ENCODE data around the gene RNF148. TPM values are rescaled to one million over a fixed set of nuclear protein-coding genes. Genes with fewer than 3 reads are reported as not detected.

The RNF148 gene, protein sequence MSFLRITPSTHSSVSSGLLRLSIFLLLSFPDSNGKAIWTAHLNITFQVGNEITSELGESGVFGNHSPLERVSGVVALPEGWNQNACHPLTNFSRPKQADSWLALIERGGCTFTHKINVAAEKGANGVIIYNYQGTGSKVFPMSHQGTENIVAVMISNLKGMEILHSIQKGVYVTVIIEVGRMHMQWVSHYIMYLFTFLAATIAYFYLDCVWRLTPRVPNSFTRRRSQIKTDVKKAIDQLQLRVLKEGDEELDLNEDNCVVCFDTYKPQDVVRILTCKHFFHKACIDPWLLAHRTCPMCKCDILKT
- polyA plus RNA-seq (ENCODE audit: low read depth in 6 of 6) = not detected

DNA sequence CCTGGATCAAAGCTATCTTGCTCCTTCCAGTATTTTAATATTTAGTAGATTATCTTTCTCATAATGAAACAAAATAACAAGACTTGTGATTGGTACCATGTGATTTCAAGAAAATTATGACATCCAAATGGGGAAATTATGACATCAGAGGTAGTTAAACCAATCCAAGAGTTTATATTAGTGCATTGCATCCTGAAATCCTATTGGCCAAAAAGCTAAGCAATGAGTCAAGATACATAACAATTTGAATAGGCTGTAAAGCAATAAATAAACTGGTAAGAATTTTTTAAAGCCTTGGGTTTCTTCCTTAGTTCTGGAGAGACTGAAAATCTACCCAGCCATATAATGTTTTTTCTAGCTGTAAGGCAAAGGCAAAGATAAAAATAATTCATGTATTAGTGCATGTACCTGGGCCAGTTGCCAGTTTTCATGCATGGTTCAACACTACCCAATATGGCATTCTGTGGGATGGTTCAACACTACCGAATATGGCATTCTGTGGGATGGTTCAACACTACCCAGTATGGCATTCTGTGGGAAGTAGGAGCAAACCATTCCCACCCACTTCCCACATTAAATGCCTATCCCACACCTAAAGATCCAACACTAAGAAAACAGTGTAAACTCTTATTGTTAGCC, at the start of gene RNF148:
TSS of gene RNF148 (minus strand) at position 51 of the 639 bp plus-strand sequence. CDS start 172 bp downstream, outside the sequence.
- H3K4me3 Mint-ChIP-seq = no peak within 1 kb of the TSS
- H3K27ac Mint-ChIP-seq = no peak within 1 kb of the TSS
- H3K4me1 Mint-ChIP-seq = no peaks in the 10 kb centered on the region
- DNase-seq = no peak
- H3K27me3 Mint-ChIP-seq = no peaks in the 10 kb centered on the region
- ATAC-seq (ENCODE audit: low read depth in 2 of 2) = no peak
- peaks cover 0 to 10% (median 6%) of the 10 kb centered on the region in 7 donors for H3K9me3 Mint-ChIP-seq
- no peaks in the 10 kb centered on the region for H3K36me3 Mint-ChIP-seq

DNA sequence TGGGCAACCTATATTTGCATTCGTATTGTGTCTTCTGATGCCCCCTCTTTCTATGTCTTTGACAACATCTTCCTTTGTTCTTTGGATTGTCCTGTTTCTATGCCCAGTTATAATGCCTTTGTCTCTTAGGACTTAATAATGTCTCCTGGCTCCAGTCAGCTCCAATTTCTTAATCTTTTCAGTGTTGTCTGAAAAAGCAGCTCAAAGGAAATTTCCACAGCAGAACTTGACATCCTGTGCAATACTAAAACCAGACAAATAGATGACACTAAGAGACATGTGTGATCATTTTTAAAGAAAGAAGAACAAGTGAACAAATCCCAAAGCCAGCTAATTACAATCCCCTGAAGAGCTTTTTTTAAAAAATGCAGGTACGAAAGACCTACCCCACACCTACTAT, 47.7 kb upstream of the RNF148 start:
- Mint-ChIP-seq H3K27ac (no peak overlapping the region), H3K4me3 (no peak overlapping the region), H3K36me3 (no peaks in the 10 kb centered on the region), H3K9me3 (peaks cover 0 to 5% (median 0%) of the 10 kb centered on the region in 7 donors), H3K4me1 (no peaks in the 10 kb centered on the region), H3K27me3 (no peaks in the 10 kb centered on the region)
- ATAC-seq (ENCODE audit: low read depth in 2 of 2) = no peak
- no peak for DNase-seq

DNA sequence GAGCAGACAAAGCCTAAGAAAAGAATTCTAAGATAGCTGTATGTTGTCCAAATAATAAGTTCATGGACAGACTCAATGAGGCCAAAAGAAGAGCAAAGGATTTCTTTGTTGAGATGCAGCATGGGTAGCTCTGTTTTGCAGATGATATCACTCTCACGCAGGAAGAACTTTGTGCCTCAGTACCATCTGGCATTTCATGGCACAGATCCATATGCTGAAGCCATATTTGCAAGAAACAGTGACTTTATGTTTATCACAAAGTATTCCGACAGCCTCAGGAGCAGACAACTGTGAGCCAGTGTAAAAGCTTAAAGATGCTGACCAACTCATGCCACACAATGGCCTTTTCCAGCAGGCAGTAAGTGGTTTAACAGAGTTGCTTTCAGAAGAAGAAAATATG, 45.5 kb upstream of the RNF148 start:
- DNase-seq (no peak), ATAC-seq (ENCODE audit: low read depth in 2 of 2) (no peak)
- Mint-ChIP-seq H3K4me3 (no peak overlapping the region), H3K4me1 (no peaks in the 10 kb centered on the region), H3K36me3 (no peaks in the 10 kb centered on the region), H3K9me3 (peaks cover 0 to 5% (median 0%) of the 10 kb centered on the region in 7 donors), H3K27ac (no peak overlapping the region), H3K27me3 (no peaks in the 10 kb centered on the region)

DNA sequence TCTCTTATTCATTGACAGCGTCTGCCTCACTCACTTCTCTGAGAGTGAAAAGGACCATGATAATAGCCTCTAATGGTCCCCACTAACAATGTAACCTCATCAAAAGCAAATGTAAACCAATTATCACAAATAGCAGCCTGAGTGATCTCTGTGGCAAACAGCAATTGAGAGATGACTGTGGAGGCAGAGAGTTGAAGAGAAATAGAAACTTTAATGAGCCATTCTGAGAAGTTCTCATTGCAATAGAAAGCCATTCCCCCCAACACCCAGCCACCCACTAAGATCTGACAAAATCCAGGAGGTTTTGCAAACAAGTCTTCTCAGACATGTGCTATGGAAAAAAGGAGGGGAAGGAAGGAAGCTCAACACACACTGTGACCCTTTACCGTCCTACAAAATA, 44.2 kb upstream of the RNF148 start:
- Mint-ChIP-seq H3K4me3 (no peak overlapping the region), H3K27me3 (no peaks in the 10 kb centered on the region), H3K27ac (no peak overlapping the region), H3K36me3 (no peaks in the 10 kb centered on the region), H3K9me3 (peaks cover 0 to 5% (median 0%) of the 10 kb centered on the region in 7 donors), H3K4me1 (no peaks in the 10 kb centered on the region)
- no peak for DNase-seq
- no peak for ATAC-seq (ENCODE audit: low read depth in 2 of 2)

DNA sequence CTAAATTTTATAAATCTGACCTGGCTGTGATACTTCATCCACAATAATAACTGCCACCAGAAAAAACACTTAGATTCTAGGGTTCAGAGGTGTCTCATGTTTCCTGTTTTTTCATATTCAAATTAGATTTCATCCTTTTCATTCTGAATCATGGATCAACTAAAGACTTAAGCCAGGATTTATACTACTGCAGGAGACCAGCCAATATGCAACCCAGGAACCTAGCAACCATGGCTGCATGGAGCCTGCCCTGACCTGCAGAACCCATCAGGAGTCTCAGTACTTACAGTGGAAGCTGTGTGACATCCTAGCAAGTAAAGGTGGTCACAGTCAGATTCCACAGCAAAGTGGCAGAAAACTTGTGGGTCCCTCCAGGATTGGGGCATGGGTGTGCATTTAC, 40.5 kb upstream of the RNF148 start:
- H3K4me1 Mint-ChIP-seq = no peaks in the 10 kb centered on the region
- H3K4me3 Mint-ChIP-seq = no peak overlapping the region
- no peak overlapping the region for H3K27ac Mint-ChIP-seq
- H3K36me3 Mint-ChIP-seq = no peaks in the 10 kb centered on the region
- peaks cover 0 to 5% (median 0%) of the 10 kb centered on the region in 7 donors for H3K9me3 Mint-ChIP-seq
- no peak for DNase-seq
- ATAC-seq (ENCODE audit: low read depth in 2 of 2) = no peak
- H3K27me3 Mint-ChIP-seq = no peaks in the 10 kb centered on the region

DNA sequence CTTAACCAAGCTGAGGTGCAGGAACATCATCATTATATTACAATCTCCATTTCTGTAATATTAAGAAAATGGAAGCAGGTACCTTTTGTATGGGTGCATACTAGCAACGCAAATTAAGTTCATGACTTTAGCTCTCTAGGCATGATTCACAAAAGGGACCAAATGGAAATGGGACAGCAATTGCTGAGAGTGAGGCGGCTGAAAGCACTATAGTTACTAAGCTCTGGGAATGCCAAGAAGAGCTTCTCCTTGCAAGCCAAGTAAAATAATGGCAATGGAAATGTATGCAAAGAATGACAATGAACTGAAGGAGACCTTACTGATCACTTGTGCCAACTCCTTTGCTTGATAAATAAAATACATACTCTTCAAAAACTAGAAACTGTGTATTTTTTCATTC, 36.2 kb upstream of the RNF148 start:
- no peaks in the 10 kb centered on the region for H3K4me1 Mint-ChIP-seq
- no peak overlapping the region for H3K4me3 Mint-ChIP-seq
- DNase-seq = no peak
- H3K27me3 Mint-ChIP-seq = no peaks in the 10 kb centered on the region
- no peak overlapping the region for H3K27ac Mint-ChIP-seq
- no peak for ATAC-seq (ENCODE audit: low read depth in 2 of 2)
- peaks cover 0 to 13% (median 0%) of the 10 kb centered on the region in 7 donors for H3K9me3 Mint-ChIP-seq
- H3K36me3 Mint-ChIP-seq = no peaks in the 10 kb centered on the region

DNA sequence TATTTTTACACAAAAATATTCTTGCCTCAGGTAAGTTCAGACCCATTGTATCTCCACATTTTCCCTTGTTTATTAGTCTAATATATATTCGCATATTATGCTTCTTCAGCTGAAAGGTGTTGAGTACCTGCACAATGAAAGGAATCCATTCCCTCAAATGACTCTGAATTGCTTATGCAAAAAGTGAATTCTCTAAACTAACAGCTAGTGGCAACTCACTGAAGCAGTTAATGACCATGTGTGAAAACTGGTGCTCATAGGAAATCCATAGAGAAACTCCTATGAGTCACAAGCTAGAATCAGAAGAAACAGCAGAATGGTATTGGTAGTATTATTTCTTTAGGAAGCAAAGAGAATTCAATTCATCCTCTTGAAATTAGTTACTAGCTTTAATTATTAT, 33.5 kb upstream of the RNF148 start:
- Mint-ChIP-seq H3K4me1 (no peaks in the 10 kb centered on the region), H3K27me3 (no peaks in the 10 kb centered on the region), H3K27ac (no peak overlapping the region), H3K4me3 (no peak overlapping the region), H3K9me3 (peaks cover 0 to 13% (median 2%) of the 10 kb centered on the region in 7 donors), H3K36me3 (no peaks in the 10 kb centered on the region)
- no peak for ATAC-seq (ENCODE audit: low read depth in 2 of 2)
- no peak for DNase-seq

DNA sequence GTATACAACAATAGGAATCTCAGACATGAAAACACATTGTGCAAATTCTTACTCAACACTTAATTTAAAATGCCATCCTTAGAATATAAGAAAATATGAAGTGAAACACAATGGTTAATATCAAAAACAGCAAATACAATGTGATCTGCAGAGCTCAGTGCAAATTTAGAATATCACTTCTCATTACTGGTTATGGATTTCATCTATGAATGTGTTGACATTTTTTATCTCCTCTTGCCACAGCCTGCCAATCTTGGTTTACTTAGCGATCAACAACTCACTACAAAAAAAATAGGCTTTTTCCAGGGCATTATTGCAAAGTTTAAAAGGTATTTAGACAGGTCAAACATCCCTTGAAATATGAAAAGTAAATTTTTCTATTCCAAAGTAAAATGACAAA, 25.0 kb upstream of the RNF148 start:
- no peak for DNase-seq

DNA sequence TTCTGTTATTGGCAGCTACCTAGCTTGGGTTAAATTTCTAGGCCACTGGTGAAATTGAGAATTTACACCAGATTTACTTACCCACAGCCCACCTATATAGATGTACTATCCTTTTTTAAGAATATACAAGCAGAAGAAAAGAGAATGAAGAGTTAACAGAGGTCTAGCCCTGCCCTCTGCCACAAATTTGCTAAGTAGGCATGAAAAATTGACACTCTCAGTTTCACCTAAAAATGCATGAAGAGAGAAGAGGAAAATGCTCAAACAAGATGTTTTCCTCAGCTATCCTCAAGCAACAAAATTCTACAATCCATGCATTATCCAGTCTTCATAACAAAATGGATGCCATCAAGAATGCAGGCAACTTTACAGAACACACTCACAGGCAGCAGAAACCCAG, 24.6 kb upstream of the RNF148 start:
- no peak overlapping the region for H3K27ac Mint-ChIP-seq
- H3K4me1 Mint-ChIP-seq = no peaks in the 10 kb centered on the region
- ATAC-seq (ENCODE audit: low read depth in 2 of 2) (no peak), DNase-seq (no peak)
- no peak overlapping the region for H3K4me3 Mint-ChIP-seq
- no peaks in the 10 kb centered on the region for H3K36me3 Mint-ChIP-seq
- H3K27me3 Mint-ChIP-seq = no peaks in the 10 kb centered on the region
- H3K9me3 Mint-ChIP-seq = peaks cover 0 to 12% (median 5%) of the 10 kb centered on the region in 7 donors

More for the DNA sequence above, 25.0 kb upstream of the RNF148 start:
- no peak overlapping the region for H3K4me3 Mint-ChIP-seq
- ATAC-seq (ENCODE audit: low read depth in 2 of 2) = no peak
- no peaks in the 10 kb centered on the region for H3K27me3 Mint-ChIP-seq
- H3K36me3 Mint-ChIP-seq = no peaks in the 10 kb centered on the region
- H3K4me1 Mint-ChIP-seq = no peaks in the 10 kb centered on the region
- H3K27ac Mint-ChIP-seq = no peak overlapping the region
- H3K9me3 Mint-ChIP-seq = peaks cover 0 to 12% (median 5%) of the 10 kb centered on the region in 7 donors

DNA sequence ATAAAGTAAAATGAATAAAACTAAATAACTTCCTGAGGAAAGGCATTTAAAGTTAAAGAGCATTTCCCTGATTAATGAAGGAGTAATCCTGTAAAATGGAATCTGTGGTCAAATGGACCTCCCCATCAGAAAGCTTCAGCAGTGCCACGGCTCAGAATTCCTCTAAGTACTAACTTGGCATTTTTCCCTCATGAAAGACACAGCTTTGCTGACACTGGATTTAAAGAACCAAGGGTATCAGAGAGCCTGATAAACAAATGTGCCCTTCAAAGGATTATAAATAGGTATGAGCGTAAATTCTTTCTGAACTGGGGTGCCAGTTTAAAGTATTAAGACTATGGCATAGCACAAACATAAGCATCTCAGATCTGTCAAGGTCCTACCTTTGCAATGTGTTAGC, 24.2 kb upstream of the RNF148 start:
- ATAC-seq (ENCODE audit: low read depth in 2 of 2) (no peak), DNase-seq (no peak)
- H3K27me3 Mint-ChIP-seq = no peaks in the 10 kb centered on the region
- no peaks in the 10 kb centered on the region for H3K36me3 Mint-ChIP-seq
- H3K4me3 Mint-ChIP-seq = no peak overlapping the region
- no peaks in the 10 kb centered on the region for H3K4me1 Mint-ChIP-seq
- peaks cover 0 to 12% (median 5%) of the 10 kb centered on the region in 7 donors for H3K9me3 Mint-ChIP-seq
- no peak overlapping the region for H3K27ac Mint-ChIP-seq

DNA sequence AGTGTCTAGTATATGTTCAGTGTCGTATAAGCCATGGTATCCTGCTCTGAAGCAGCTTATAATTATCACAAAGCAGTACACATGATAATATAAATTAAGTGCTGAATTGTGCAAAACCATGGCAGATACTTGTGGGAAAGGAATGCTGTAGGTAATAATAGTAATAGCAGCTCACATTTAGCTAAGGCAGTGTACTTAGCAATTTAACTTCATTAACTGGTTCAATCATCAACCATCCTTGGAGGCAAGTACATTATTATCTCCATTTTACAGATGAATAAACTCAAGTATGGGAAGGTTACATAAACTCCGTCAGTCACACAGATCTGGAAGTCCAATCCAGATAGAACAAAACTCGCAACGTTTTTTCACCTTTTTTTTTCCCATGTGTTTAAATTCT, 21.6 kb upstream of the RNF148 start:
- peaks cover 0 to 27% (median 4%) of the 10 kb centered on the region in 7 donors for H3K9me3 Mint-ChIP-seq
- no peak overlapping the region for H3K4me3 Mint-ChIP-seq
- DNase-seq (no peak), ATAC-seq (ENCODE audit: low read depth in 2 of 2) (no peak)
- no peaks in the 10 kb centered on the region for H3K36me3 Mint-ChIP-seq
- no peaks in the 10 kb centered on the region for H3K27me3 Mint-ChIP-seq
- no peaks in the 10 kb centered on the region for H3K4me1 Mint-ChIP-seq
- no peak overlapping the region for H3K27ac Mint-ChIP-seq

DNA sequence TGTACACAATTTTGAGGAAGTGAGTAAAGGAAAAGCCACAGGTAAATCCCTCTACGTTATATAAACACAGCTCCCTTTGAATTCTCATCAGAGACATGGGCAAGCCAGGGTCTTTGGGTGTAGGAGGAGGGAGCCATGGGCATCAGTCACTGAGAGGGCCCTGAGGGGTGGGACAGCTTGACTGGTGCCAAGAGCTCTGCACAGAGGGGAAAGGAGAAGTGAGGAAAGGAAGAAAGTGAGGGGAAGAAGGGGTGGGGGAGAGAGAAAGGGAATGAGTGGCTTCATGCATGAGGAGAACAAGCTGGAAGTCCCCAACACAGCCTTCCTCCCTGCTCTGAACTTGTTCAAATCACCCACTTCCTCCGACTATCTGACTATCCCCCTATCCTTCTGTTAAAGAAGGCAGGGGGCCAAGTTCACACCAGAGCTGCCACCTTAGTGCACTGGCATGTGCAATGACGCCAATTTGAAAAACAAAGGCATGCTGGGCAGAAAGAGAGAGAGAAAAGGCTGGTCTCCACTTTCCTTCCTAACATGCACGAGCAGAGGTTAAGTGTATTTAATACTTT, 16.4 kb upstream of the RNF148 start:
- Mint-ChIP-seq H3K27me3 (no peaks in the 10 kb centered on the region), H3K9me3 (peaks cover 0 to 15% (median 3%) of the 10 kb centered on the region in 7 donors), H3K4me3 (no peak overlapping the region), H3K36me3 (no peaks in the 10 kb centered on the region), H3K27ac (no peak overlapping the region), H3K4me1 (no peaks in the 10 kb centered on the region)
- DNase-seq (no peak), ATAC-seq (ENCODE audit: low read depth in 2 of 2) (no peak)

DNA sequence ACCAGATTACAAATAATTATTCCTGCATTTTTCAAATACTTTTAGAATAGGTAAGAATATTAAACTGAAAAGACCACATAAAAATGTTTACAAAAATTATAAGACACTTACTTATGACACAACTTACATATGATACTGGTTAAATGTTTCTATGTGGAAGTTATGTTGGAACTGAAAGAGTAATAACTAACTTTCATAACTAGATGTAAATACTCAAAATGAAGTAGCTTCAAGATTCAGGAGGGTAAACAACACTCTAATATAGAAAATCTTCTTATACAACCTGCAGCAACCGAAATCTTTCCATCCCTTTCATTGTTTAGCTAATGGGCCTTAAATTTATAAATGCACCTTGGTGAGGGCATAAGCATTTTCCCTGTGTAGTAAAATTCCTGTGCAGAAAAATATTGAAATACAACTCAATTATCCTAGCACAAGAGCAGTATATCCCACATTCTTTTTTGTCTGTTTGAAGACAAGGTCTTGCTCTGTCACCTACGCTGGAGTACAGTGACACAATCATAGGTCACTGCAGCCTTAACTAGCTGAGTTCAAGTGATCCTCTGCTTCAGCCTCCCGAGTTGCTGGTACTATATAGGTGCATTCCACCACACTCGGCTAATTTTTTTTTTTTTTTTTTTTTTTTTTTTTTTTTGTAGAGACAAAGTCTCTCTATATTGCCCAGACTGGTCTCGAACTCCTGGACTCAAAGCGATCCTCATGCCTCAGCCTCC, 14.8 kb upstream of the RNF148 start:
- H3K36me3 Mint-ChIP-seq = no peaks in the 10 kb centered on the region
- ATAC-seq (ENCODE audit: low read depth in 2 of 2) = no peak
- no peaks in the 10 kb centered on the region for H3K27me3 Mint-ChIP-seq
- DNase-seq = no peak
- H3K9me3 Mint-ChIP-seq = peaks cover 0 to 15% (median 2%) of the 10 kb centered on the region in 7 donors
- no peaks in the 10 kb centered on the region for H3K4me1 Mint-ChIP-seq
- no peak overlapping the region for H3K4me3 Mint-ChIP-seq
- H3K27ac Mint-ChIP-seq = no peak overlapping the region
